Umbilical cord (tissue), 2 donors: ENCODE results near the gene SMIM5. TPM values are rescaled to one million over a fixed set of nuclear protein-coding genes. Genes with fewer than 3 reads are reported as not detected.

Experiments
- DNase-seq: peaks from one replicate; pipeline ENCODE4 v3.0.0-alpha.2; 2015; ENCODE audit warnings: low spot score
- total RNA-seq: library from RNA; depleted of rRNA; stranded (reverse); fragments of >200 nt; gene quantifications from one replicate; pipeline ENCODE4 v1.2.3, GENCODE V29; 2014; ENCODE audit warnings: low replicate concordance; ENCODE audit not compliant: insufficient read depth

SMIM5 gene
- total RNA-seq, 1 donor from 2014 or later = 8.7 TPM

DNA sequence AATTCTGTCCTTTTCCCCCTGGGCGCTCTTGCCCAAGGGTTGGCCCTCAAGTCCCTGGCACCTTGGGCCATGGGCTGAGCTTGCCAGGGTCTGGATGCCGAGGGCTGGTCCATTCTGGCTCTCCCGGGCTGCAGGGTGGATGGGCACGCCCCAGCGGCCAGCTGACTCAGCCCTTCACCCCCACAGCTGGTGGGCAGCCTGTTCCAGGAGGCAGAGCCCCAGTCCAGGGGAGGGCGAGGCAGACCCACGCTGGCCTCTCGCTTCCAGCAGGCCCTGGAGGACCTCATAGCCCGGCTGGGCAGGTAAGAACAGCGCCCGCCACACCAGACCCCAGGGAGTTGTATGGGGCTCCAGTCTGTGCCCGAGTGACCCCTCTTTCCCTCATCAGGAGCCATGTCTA, 30.6 kb upstream of the SMIM5 start:
- no peak for DNase-seq

GRCh38 chr17:75603123-75603522, 30.1 kb upstream of the SMIM5 start:
- DNase-seq = no peak

DNA sequence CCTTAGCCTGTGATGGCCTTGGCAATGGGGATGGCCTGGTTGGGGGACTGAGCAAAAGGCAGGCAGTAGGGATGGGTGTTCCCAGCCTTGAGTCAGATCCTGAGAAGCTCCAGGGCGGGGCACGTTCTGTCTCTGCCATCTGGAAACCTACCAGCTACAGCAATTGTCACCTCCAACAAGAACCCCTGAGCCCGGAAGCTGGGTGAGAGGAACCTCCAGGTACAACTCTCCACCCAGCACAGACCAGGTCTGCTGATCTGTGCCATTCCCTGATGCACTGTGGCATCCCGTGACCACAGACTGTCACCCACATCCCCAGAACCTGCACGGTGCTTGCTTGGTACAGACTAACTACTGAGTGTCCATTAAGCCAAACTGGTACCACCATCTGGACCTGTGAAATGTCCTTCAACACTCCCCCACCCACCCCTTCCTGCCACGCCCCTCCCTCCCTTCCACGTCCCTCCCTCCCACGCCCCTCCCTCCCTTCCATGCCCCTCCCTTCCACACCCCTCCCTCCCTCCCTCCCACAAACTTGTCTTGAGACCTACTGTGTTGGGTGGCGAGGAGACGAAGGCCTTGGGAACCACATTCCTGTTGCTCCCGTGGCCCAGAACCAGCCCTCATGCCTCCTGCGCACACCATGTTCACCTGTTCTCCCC, 29.1 kb upstream of the SMIM5 start:
- no peak for DNase-seq

DNA sequence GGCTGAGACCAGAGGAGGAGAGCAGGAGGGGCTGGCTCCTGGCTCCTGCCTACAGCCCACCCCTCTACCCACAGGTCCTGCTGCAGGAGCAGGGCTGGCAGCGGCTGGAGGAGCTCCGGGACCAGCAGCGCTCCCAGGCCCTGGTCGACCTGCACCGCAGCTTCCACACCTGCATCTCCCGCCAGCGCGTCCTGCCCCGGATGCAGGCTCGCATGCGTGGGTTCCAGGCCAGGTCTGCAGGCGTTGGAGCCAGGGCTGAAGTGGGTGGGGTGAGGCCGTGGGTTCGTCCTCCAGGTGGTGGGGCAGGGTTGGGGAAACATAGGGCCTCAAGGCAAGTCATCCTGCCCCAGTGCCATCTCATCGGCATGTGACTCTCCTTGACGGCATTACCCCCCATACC, 27.4 kb upstream of the SMIM5 start:
- DNase-seq = no peak

- DNase-seq = no peak
Measured at GRCh38 chr17:75607086-75607485, 26.1 kb upstream of the SMIM5 start.

DNA sequence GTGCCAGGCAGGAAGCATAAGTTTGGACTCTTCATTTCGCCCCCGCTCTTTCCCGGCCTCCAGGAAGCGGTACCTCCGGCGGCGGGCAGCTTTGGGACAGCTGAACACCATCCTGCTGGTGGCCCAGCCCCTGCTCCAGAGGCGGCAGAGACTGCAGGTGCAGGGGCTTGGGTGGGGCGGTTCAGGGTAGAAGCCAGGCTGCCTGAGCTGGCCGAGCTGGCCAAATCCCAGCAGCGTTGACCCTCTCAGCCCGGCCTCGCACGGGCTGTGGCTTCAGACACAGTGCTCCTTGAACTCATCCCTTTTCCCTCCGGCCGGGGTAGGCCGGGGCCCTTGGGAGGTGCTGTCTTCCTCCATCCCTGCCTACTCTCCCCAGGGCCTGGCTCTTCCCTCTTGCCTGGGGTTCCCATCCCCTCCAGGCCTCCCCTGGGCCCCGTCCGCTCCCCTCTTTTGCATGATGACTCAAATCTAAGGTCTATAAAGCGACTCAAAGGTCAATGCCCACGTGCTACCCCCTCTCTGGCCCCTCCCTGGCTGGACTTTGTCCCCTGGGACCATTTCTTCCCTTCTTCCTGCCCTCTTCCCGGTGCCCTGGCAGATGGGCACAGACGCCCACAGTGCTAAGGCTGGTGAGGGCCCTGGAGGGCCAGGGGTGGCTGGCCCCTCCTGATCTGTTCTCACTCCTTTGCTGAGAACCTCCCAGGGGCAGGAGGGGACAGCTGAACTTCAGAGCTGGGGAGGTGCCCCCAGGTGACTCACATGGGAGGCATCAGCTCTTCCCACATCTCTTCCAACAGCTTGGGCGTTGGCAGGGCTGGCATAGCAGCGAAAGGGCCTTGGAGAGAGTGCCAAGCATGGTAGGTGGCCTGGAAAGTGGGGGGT, 22.9 kb upstream of the SMIM5 start:
- no peak for DNase-seq

DNA sequence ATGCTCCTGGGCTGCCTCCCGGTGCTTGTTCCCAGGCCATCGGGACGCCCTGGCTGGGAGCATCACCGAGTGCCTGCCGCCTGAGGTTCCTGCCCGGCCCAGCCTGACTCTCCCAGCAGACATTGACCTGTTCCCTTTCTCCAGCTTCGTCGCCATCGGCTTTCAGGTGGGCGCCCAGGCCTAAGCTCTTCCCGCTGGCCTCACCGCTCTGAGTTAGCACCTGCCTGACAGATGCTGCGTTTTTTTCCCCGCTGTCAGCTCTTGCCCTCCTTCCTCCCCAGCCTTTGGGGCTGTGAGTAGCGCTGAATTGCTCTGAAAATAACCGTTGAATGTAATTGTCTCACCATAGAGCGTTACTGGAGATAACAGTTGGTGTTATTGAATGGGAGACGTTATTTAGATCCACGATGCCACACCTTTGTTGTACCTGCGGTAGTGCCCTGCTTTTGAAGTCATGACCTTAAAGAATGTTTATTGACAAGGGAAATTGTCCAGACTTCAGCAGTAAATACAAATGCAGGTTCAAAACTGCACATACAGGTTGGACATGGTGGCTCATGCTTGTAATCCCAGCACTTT, 21.3 kb upstream of the SMIM5 start:
- DNase-seq = no peak

DNA sequence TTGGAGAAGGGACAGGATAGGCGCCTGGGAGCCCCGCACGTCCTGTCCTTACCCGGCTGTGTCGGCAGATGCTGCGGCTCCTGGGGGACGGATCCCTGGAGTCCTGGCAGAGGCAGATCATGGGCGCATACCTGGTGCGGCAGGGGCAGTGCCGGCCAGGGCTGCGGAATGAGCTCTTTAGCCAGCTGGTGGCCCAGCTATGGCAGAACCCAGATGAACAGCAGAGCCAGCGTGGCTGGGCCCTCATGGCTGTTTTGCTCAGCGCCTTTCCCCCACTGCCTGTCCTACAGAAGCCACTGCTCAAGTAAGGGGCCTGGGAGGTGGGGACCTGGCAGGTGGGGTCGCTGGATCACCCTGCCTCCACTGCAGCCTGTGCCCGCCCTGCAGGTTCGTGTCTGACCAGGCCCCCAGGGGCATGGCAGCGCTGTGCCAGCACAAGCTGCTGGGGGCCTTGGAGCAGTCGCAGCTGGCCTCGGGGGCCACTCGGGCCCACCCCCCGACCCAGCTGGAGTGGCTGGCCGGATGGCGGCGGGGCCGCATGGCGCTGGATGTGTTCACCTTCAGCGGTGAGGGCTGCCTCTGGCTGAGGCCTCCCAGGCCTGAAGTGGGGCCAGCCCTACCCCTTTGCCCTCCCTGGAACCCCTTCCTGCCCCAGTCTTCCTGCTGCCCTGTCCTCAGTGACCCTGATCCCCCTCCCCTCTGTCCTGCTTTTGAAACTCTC, 20.2 kb upstream of the SMIM5 start:
- no peak for DNase-seq

GRCh38 chr17:75614006-75614405, 19.2 kb upstream of the SMIM5 start:
- DNase-seq = no peak

- DNase-seq = no peak
Measured at GRCh38 chr17:75614556-75615270, 18.5 kb upstream of the SMIM5 start.

GRCh38 chr17:75615301-75615700, 17.9 kb upstream of the SMIM5 start:
- no peak for DNase-seq

GRCh38 chr17:75616521-75617122, 16.6 kb upstream of the SMIM5 start:
- no peak for DNase-seq

DNA sequence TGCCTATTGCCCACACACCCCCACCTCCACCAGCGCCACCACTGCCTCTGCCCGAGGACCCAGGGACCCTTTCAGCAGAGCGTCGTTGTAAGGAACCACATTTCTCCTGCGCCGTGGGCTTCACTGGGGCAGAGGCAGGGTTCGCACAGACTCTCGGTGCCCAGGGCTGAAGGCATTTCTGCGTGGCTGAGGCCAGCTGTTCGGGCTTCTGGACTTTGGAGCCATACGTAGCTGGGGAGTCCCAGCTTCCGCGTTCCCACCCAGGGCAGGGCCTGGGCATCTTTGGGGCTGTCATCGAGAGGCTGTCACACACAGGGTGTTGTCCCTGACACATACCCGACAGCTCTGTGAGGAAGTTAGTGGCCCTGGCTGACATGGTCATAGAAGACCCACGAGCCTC, 16.0 kb upstream of the SMIM5 start:
- no peak for DNase-seq

DNA sequence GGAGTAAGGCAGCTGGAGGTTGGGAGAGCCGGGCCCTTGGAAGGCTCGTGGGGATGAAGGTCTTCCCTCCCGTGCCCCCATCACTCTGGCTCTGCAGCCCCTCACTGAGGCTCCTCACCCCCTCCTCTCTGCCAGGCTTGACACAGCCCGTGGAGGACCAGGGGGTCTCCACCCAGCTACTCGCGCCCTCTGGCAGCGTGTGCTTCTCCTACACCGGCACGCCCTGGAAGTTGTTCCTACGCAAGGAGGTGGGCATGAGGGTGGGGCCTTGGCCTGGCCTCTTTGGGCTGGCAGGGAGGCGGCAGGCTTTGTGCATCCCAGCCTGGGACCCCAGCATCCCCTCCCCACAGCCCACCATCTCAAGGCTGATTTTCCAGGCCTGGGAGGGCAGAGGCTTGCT, 15.6 kb upstream of the SMIM5 start:
- DNase-seq = no peak

GRCh38 chr17:75619506-75620431, 13.5 kb upstream of the SMIM5 start:
- no peak for DNase-seq

DNA sequence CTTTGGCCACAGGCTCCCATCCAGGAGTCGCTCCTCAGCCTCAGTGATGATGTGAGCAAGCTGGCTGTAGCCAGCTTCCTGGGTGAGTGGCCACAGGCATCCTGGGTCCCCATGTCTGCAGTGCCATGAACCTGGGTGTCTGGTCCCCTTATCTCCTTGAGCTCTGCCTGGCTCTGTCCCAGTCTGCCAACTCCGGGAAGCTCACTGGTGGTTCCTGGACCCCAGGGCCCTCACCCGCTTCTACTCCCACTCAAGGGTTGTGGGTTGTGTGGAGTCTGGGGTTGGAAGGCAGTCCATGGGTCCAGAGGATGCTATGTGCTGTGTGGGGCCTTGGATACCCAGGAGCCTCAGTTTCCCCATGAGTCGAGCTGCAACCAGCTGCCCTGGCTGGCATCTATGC, 11.7 kb upstream of the SMIM5 start:
- DNase-seq = no peak

- no peak for DNase-seq
Measured at GRCh38 chr17:75622076-75622475, 11.2 kb upstream of the SMIM5 start.

DNA sequence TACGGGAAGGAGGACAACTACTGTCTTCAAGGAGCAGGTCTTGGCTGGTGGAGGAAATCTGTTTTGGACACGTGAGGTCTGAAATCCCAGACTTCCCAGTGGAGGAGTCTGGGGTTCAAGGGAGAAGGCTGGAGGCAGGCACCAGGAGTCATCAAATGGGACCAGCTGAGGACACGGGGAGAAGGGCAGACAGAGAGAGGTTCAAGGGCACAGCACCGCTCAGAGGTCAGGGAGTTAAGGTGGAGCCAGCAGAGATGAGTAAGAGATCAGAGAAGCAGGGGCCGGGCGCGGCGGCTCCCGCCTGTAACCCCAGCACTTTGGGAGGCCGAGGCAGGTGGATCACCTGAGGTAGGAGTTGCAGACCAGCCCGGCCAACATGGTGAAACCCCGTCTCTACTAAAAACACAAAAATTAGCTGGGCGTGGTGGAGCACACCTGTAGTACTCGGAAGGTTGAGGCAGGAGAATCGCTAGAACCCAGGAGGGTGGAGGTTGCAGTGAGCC, 10.4 kb upstream of the SMIM5 start:
- no peak for DNase-seq

DNA sequence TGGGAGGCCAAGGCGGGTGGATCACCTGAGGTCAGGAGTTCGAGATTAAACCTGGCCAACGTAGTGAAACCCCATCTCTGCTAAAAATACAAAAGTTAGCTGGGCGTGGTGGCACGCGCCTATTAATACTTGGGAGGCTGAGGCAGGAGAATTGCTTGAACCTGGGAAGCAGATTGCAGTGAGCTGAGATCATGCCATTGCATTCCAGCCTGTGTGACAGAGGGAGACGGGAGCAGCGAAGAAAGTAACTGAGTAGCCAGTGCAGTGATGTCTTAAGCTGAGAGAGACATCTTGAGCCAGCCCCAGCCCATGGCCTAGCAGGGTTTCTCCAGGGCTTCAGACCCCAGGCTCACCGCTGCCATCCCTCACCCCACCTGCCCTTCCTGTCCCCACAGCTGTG, 9.8 kb upstream of the SMIM5 start:
- DNase-seq = no peak

DNA sequence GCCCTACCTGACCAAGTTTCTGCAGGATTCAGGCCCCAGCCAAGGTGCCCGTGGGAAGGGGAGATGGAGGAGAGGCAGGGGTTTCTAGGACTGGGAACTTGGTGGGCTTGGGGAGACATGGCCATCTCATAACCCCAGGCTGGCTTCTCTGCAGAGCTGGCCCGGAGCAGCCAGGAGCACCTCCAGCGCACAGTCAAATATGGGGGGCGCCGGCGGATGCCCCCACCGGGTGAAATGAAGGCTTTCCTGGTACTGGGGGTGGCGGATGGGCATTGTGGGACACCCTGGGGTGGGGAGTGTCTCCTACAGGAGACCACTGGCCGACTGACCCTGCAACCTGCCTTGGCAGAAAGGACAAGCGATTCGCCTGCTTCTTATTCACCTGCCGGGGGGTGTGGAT, 9.2 kb upstream of the SMIM5 start:
- no peak for DNase-seq
